ENCODE results near the gene GABBR2. TPM values are rescaled to one million over a fixed set of nuclear protein-coding genes. Genes with fewer than 3 reads are reported as not detected.
"Not testable (repeated sequence)": the region's sequence is repeated elsewhere in the genome, so short reads cannot be mapped to it uniquely, and the experiment has no call there.

The GABBR2 gene
- total RNA-seq, 2 experiments from 2014 or later = not detected

GRCh38 chr9:98284754-98285153 lies 424.0 kb downstream of the GABBR2 start:
- ATAC-seq (no peak), DNase-seq (no peak)
- H3K9me3 Mint-ChIP-seq (ENCODE audit: low read depth) = no peaks in the 10 kb centered on the region
- no peak overlapping the region for H3K4me3 Mint-ChIP-seq
- H3K36me3 Mint-ChIP-seq (ENCODE audit: low read depth) = no peaks in the 10 kb centered on the region
- no peaks in the 10 kb centered on the region for H3K4me1 Mint-ChIP-seq
- intact Hi-C loops (cut with DNase I, micrococcal nuclease) = no loop called here
- no peak overlapping the region for H3K27ac Mint-ChIP-seq
- ChIA-PET POLR2A (no interaction called here), CTCF (no interaction called here)
- H3K27me3 Mint-ChIP-seq = peaks cover 4% of the 10 kb centered on the region

- H3K27ac Mint-ChIP-seq; CTCF ChIA-PET; H3K4me3 Mint-ChIP-seq; H3K36me3 Mint-ChIP-seq (ENCODE audit: low read depth); ATAC-seq; H3K4me1 Mint-ChIP-seq; H3K27me3 Mint-ChIP-seq; DNase-seq; intact Hi-C loops (cut with DNase I, micrococcal nuclease); POLR2A ChIA-PET; H3K9me3 Mint-ChIP-seq (ENCODE audit: low read depth): not testable (repeated sequence)
These were observed 425.6 kb downstream of the GABBR2 start for GRCh38 chr9:98283143-98283542.

- H3K27ac Mint-ChIP-seq = no peak overlapping the region
- H3K4me3 Mint-ChIP-seq = no peak overlapping the region
- H3K9me3 Mint-ChIP-seq (ENCODE audit: low read depth) = no peaks in the 10 kb centered on the region
- ATAC-seq = no peak
- peaks cover 4% of the 10 kb centered on the region for H3K27me3 Mint-ChIP-seq
- intact Hi-C loops (cut with DNase I, micrococcal nuclease) = no loop called here
- DNase-seq = no peak
- H3K36me3 Mint-ChIP-seq (ENCODE audit: low read depth) = no peaks in the 10 kb centered on the region
- no peaks in the 10 kb centered on the region for H3K4me1 Mint-ChIP-seq
- ChIA-PET POLR2A (no interaction called here), CTCF (interaction anchor here (0.7 kb wide), 2 partner anchors 17 to 472 kb away, joined by 3 read pairs; no protein-coding TSS in a partner anchor)
These were observed 427.5 kb downstream of the GABBR2 start for GRCh38 chr9:98281281-98281680.

- DNase-seq (no peak), ATAC-seq (no peak)
- Mint-ChIP-seq H3K9me3 (ENCODE audit: low read depth) (no peaks in the 10 kb centered on the region), H3K27ac (no peak overlapping the region), H3K4me3 (no peak overlapping the region), H3K27me3 (peaks cover 4% of the 10 kb centered on the region), H3K4me1 (no peaks in the 10 kb centered on the region), H3K36me3 (ENCODE audit: low read depth) (no peaks in the 10 kb centered on the region)
- CTCF ChIA-PET = interaction anchor here (0.7 kb wide), 1 partner anchor 16 kb away, joined by 3 read pairs; no protein-coding TSS in a partner anchor
- intact Hi-C loops (cut with DNase I, micrococcal nuclease) = no loop called here
- POLR2A ChIA-PET = no interaction called here
These were observed 428.2 kb downstream of the GABBR2 start for GRCh38 chr9:98280574-98280973.

- Mint-ChIP-seq H3K36me3 (ENCODE audit: low read depth) (no peaks in the 10 kb centered on the region), H3K4me3 (no peak overlapping the region), H3K9me3 (ENCODE audit: low read depth) (no peaks in the 10 kb centered on the region), H3K27ac (no peak overlapping the region), H3K27me3 (peaks cover 4% of the 10 kb centered on the region), H3K4me1 (no peaks in the 10 kb centered on the region)
- ChIA-PET POLR2A (no interaction called here), CTCF (interaction anchor here (1.6 kb wide), 1 partner anchor 17 kb away, joined by 4 read pairs; no protein-coding TSS in a partner anchor)
- intact Hi-C loops (cut with DNase I, micrococcal nuclease) = no loop called here
- DNase-seq (no peak), ATAC-seq (no peak)
These were observed 428.6 kb downstream of the GABBR2 start for GRCh38 chr9:98280162-98280561.

- ATAC-seq (no peak), DNase-seq (no peak)
- CTCF ChIA-PET = interaction anchor here (0.7 kb wide), 1 partner anchor 10 kb away, joined by 4 read pairs; no protein-coding TSS in a partner anchor
These were observed 431.7 kb downstream of the GABBR2 start for GRCh38 chr9:98276907-98277469.

GRCh38 chr9:98275159-98275558 lies 433.6 kb downstream of the GABBR2 start:
- H3K4me3 Mint-ChIP-seq = no peak overlapping the region
- intact Hi-C loops (cut with DNase I, micrococcal nuclease) = no loop called here
- H3K4me1 Mint-ChIP-seq = no peaks in the 10 kb centered on the region
- ChIA-PET CTCF (no interaction called here), POLR2A (no interaction called here)
- DNase-seq = no peak
- no peak for ATAC-seq
- H3K27ac Mint-ChIP-seq = no peak overlapping the region
- no peaks in the 10 kb centered on the region for H3K36me3 Mint-ChIP-seq (ENCODE audit: low read depth)
- no peaks in the 10 kb centered on the region for H3K27me3 Mint-ChIP-seq
- H3K9me3 Mint-ChIP-seq (ENCODE audit: low read depth) = no peaks in the 10 kb centered on the region

More at GRCh38 chr9:98276907-98277469, 431.7 kb downstream of the GABBR2 start:
- Mint-ChIP-seq H3K27me3 (peaks cover 2% of the 10 kb centered on the region), H3K36me3 (ENCODE audit: low read depth) (no peaks in the 10 kb centered on the region), H3K27ac (no peak overlapping the region), H3K4me3 (no peak overlapping the region), H3K4me1 (no peaks in the 10 kb centered on the region), H3K9me3 (ENCODE audit: low read depth) (no peaks in the 10 kb centered on the region)
- POLR2A ChIA-PET = no interaction called here
- intact Hi-C loops (cut with DNase I, micrococcal nuclease) = no loop called here

GRCh38 chr9:98272083-98272482 lies 436.7 kb downstream of the GABBR2 start:
- ChIA-PET CTCF (no interaction called here), POLR2A (no interaction called here)
- no peak overlapping the region for H3K4me3 Mint-ChIP-seq
- H3K36me3 Mint-ChIP-seq (ENCODE audit: low read depth) = no peaks in the 10 kb centered on the region
- H3K27me3 Mint-ChIP-seq = no peaks in the 10 kb centered on the region
- no peaks in the 10 kb centered on the region for H3K9me3 Mint-ChIP-seq (ENCODE audit: low read depth)
- H3K27ac Mint-ChIP-seq = no peak overlapping the region
- DNase-seq (no peak), ATAC-seq (no peak)
- H3K4me1 Mint-ChIP-seq = no peaks in the 10 kb centered on the region
- intact Hi-C loops (cut with DNase I, micrococcal nuclease) = no loop called here

- POLR2A ChIA-PET = no interaction called here
- no peak overlapping the region for H3K4me3 Mint-ChIP-seq
- no peak overlapping the region for H3K27ac Mint-ChIP-seq
- ATAC-seq (no peak), DNase-seq (no peak)
- H3K4me1 Mint-ChIP-seq = no peaks in the 10 kb centered on the region
- intact Hi-C loops (cut with DNase I, micrococcal nuclease) = no loop called here
- no peaks in the 10 kb centered on the region for H3K36me3 Mint-ChIP-seq (ENCODE audit: low read depth)
- no peaks in the 10 kb centered on the region for H3K9me3 Mint-ChIP-seq (ENCODE audit: low read depth)
- no peaks in the 10 kb centered on the region for H3K27me3 Mint-ChIP-seq
- CTCF ChIA-PET = no interaction called here
These were observed 437.3 kb downstream of the GABBR2 start for GRCh38 chr9:98271479-98271878.

GRCh38 chr9:98270284-98270683 lies 438.5 kb downstream of the GABBR2 start:
- CTCF ChIA-PET; POLR2A ChIA-PET; H3K4me1 Mint-ChIP-seq; H3K27ac Mint-ChIP-seq; H3K9me3 Mint-ChIP-seq (ENCODE audit: low read depth); H3K36me3 Mint-ChIP-seq (ENCODE audit: low read depth); ATAC-seq; H3K27me3 Mint-ChIP-seq; DNase-seq; intact Hi-C loops (cut with DNase I, micrococcal nuclease); H3K4me3 Mint-ChIP-seq: not testable (repeated sequence)

- H3K27me3 Mint-ChIP-seq; ATAC-seq; H3K36me3 Mint-ChIP-seq (ENCODE audit: low read depth); H3K9me3 Mint-ChIP-seq (ENCODE audit: low read depth); POLR2A ChIA-PET; intact Hi-C loops (cut with DNase I, micrococcal nuclease); CTCF ChIA-PET; DNase-seq; H3K4me3 Mint-ChIP-seq; H3K4me1 Mint-ChIP-seq; H3K27ac Mint-ChIP-seq: not testable (repeated sequence)
These were observed 439.1 kb downstream of the GABBR2 start for GRCh38 chr9:98269652-98270051.

- intact Hi-C loops (cut with DNase I, micrococcal nuclease); H3K36me3 Mint-ChIP-seq (ENCODE audit: low read depth); H3K27me3 Mint-ChIP-seq; ATAC-seq; H3K4me1 Mint-ChIP-seq; POLR2A ChIA-PET; H3K4me3 Mint-ChIP-seq; DNase-seq; H3K9me3 Mint-ChIP-seq (ENCODE audit: low read depth); CTCF ChIA-PET; H3K27ac Mint-ChIP-seq: not testable (repeated sequence)
These were observed 441.2 kb downstream of the GABBR2 start for GRCh38 chr9:98267556-98267955.

All from activated CD4-positive, alpha-beta T cell treated with anti-CD3 and anti-CD28 coated beads for 36 hours (primary cell).